ENCODE measurements around the gene WWTR1.

DNA sequence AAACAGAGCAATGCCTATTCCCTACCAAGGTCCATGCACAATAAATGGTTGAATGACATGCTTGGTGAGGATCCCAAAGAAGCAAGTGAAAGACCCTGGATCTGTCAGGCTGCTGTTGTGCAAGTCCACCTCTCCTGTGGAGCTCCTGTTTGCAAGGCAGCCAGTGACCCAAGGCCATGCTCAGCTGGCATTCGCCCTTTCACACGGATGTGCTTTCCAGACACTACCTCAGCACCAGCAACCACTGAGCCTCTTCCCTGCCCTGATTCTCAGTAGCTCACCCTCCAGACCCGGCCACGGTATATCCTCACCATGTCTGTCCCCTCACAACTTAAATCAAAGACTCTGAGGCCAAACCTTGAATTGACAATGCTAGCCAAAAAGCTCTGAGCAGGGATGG, 23.3 kb downstream of the WWTR1 start:
- TF ChIP-seq CTCF (conservative IDR thresholded peaks at IDR 0.05; ENCODE audit: low read depth, low read length) (no peak), SMC3 (IDR thresholded peaks at IDR 0.05; ENCODE audit: low read depth, low read length) (no peak), RCOR1 (IDR thresholded peaks at IDR 0.05; ENCODE audit: insufficient replicate concordance, low read length) (no peak), POLR2A (IDR thresholded peaks at IDR 0.05; ENCODE audit: low read depth, low read length) (no peak), BHLHE40 (IDR thresholded peaks at IDR 0.05; ENCODE audit: low read depth, low read length) (no peak)

Measured in IMR-90 (cell line).